PC-3 (cell line): Measurements from ENCODE around the gene ZNF831.

Experiments
- CTCF ChIP-seq: fragments of 300-600 bp; sonication (generic); conservative IDR thresholded peaks from 2 replicates; pipeline ENCODE4 v1.5.1; 2017; ENCODE audit warnings: antibody characterized with exemption, low read depth, mild to moderate bottlenecking, low read length
- EZH2 ChIP-seq: fragments of 300-600 bp; sonication (generic); IDR thresholded peaks from one replicate; pipeline ENCODE4 v1.6.1; 2017; ENCODE audit warnings: antibody characterized with exemption, mild to moderate bottlenecking, low read length; ENCODE audit not compliant: unreplicated experiment
- EZH2phosphoT487 ChIP-seq: fragments of 300-600 bp; sonication (generic); IDR thresholded peaks from 2 replicates; pipeline ENCODE4 v1.6.1; 2018; ENCODE audit warnings: mild to moderate bottlenecking, antibody characterized with exemption, low read length, borderline replicate concordance

GRCh38 chr20:59149678-59150504 is 13.7 kb upstream of the ZNF831 start:
- TF ChIP-seq CTCF (no peak), EZH2 (no peak), EZH2phosphoT487 (no peak)
